Activated naive CD4-positive, alpha-beta T cell treated with anti-CD3 and anti-CD28 coated beads, Interleukin-2, amount 10 ng/mL, durations not matched to agents 7 days and 5 days (primary cell): ENCODE results near the gene GRIP2.

Experiments
- CTCF ChIA-PET: fragments of 350-600 bp; sonication (Branson Sonifier 250); formaldehyde crosslinking; loops from one replicate; lab custom pipeline; 2021; ENCODE audit warnings: antibody characterized with exemption; lab: Charles Lee
- DNase-seq: peaks from one replicate; pipeline ENCODE4 v3.0.0-alpha.2; 2020
- H3K27ac Mint-ChIP-seq: one replicate; pipeline ENCODE4 v1.8.0; 2021; ENCODE audit warnings: mild to moderate bottlenecking, moderate library complexity, mixed read lengths
- H3K27me3 Mint-ChIP-seq: one replicate; pipeline ENCODE4 v1.8.0; 2021; ENCODE audit warnings: mild to moderate bottlenecking, mixed read lengths
- H3K36me3 Mint-ChIP-seq: one replicate; pipeline ENCODE4 v1.8.0; 2021; ENCODE audit warnings: mixed read lengths
- H3K4me1 Mint-ChIP-seq: one replicate; pipeline ENCODE4 v1.8.0; 2021; ENCODE audit warnings: mixed read lengths
- H3K4me3 Mint-ChIP-seq: one replicate; pipeline ENCODE4 v1.8.0; 2021; ENCODE audit warnings: mild to moderate bottlenecking, moderate library complexity, mixed read lengths
- H3K9me3 Mint-ChIP-seq: one replicate; pipeline ENCODE4 v1.8.0; 2021; ENCODE audit warnings: mixed read lengths

The GRIP2 gene

DNA sequence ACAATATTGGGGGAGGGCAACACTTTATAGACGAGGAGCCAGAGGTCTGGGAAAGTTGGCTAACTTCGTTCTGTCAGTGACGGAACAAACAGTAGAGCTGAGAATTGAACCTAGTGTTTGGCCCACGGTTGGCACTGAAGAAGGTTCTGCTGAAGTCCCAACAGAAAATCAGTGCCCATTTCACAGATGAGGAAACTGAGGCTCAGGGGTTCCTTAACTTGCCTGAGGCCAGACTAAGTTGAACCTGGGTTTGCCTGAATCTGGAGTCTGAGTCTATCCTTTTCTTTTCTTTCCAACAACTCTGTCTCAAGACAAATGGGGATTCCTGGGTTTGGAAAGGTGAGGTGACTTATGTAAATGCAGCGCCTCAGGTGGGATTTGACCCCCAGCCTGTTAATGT lies 82.7 kb downstream of the GRIP2 start:
- Mint-ChIP-seq H3K27ac (no peak overlapping the region), H3K36me3 (peaks cover 14% of the 10 kb centered on the region), H3K9me3 (no peaks in the 10 kb centered on the region), H3K4me1 (peaks cover 4% of the 10 kb centered on the region), H3K4me3 (no peak overlapping the region), H3K27me3 (no peaks in the 10 kb centered on the region)
- DNase-seq = no peak
- CTCF ChIA-PET = interaction anchor here (1.1 to 2.1 kb wide), 3 partner anchors 10 to 197 kb away, joined by 3 to 11 read pairs (median 8); no protein-coding TSS in a partner anchor

DNA sequence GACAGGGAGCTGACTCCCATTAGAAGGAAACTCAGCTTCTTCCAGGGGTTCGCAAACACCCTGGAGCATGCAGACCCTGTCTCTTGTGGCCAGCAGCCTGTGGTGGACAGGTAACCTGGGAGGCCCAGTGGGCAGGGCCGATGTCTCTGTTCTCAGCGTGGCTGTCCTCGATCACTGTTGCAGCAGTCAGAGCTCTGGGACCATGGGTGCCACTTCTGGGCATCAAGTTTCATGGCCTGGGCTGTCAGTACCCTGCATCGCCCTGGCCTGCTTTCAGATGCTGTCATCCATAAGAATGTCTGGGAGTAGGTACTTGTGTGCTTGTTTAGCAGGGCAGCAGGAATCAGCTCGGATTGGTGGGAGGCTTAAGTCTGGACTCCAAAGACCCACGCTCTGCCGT lies 83.3 kb downstream of the GRIP2 start:
- CTCF ChIA-PET = interaction anchor here (1.1 to 2.1 kb wide), 5 partner anchors 11 to 196 kb away, joined by 3 to 8 read pairs (median 3); no protein-coding TSS in a partner anchor
- Mint-ChIP-seq H3K9me3 (no peaks in the 10 kb centered on the region), H3K4me3 (no peak overlapping the region), H3K27me3 (no peaks in the 10 kb centered on the region), H3K4me1 (peaks cover 4% of the 10 kb centered on the region), H3K36me3 (peaks cover 12% of the 10 kb centered on the region), H3K27ac (no peak overlapping the region)
- no peak for DNase-seq

DNA sequence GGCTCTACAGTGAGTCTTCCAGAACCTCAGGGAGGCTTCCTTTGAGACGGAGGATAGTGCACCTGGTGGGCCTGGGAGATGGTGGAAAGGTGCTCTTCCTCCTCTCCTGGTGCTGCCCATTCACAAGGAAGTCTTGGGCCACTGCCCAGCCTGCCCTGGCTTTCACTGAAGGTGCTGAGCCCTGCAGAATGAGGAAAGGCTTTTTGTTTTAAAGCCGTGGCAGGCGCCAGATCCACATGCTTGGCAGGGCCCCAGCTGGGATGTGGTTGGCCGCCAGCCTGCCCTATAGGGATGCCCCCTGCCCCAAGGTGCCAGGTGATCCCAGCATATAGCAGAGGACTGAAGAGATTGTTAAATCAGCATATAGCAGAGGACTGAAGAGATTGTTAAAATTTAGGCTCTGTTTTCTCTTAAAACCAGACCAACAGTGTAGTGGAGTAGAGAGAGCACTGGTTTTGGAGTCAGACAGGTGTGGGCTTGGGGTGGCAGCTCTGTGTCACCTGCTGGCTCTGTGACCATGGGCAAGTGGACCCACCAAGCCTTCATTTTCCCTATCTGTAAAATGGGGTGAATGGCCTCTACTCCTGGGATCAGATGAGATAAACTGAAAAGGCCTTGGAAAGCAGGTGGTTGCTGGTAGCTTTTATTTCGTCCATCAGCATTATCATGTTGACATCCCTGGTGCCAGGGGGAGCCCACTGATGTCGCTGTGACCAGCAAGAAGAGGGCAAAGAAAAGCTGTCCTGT lies 84.4 kb downstream of the GRIP2 start:
- peaks cover 17% of the 10 kb centered on the region for H3K36me3 Mint-ChIP-seq
- peaks cover 2% of the 10 kb centered on the region for H3K4me1 Mint-ChIP-seq
- CTCF ChIA-PET = interaction anchor here (1.1 to 1.4 kb wide), 4 partner anchors 12 to 180 kb away, joined by 3 to 6 read pairs (median 3); no protein-coding TSS in a partner anchor
- no peaks in the 10 kb centered on the region for H3K9me3 Mint-ChIP-seq
- DNase-seq = no peak
- no peaks in the 10 kb centered on the region for H3K27me3 Mint-ChIP-seq
- no peak overlapping the region for H3K4me3 Mint-ChIP-seq
- no peak overlapping the region for H3K27ac Mint-ChIP-seq

DNA sequence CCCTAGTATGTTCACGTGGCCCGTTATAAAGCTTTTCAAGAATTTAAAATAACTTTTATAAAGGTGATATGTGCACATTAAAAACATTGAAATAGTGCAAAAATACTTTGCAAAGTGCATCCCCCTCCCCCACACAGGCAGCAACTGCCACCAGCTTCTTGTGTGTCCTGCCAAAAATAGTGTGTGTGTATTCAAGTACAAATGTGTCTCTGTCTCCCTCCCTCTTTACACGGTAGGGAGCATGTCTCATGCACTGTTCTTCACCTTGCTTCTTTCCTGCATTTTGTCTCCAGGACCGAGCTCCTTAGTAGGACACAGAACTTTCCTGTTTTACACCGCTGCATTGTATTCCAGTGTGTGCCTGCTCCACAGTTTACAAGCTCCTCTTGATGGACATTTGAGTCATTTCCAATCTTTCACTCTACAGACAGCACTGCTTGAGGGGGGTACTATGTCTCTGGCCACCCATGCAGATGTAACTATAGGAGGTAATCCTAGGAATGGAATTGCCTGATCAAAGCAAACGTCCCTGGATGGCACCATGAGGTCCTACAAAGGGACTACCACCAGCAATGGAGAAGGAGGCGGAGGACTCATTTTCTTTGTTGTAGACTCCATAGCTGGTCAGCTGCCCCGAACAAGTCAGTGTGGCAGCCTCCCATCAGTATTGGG lies 85.4 kb downstream of the GRIP2 start:
- Mint-ChIP-seq H3K27me3 (no peaks in the 10 kb centered on the region), H3K27ac (no peak overlapping the region), H3K36me3 (peaks cover 10% of the 10 kb centered on the region), H3K9me3 (no peaks in the 10 kb centered on the region), H3K4me1 (no peaks in the 10 kb centered on the region), H3K4me3 (no peak overlapping the region)
- CTCF ChIA-PET = interaction anchor here (0.6 to 2.0 kb wide), 3 partner anchors 8 to 22 kb away, joined by 3 to 6 read pairs (median 5); no protein-coding TSS in a partner anchor
- no peak for DNase-seq

DNA sequence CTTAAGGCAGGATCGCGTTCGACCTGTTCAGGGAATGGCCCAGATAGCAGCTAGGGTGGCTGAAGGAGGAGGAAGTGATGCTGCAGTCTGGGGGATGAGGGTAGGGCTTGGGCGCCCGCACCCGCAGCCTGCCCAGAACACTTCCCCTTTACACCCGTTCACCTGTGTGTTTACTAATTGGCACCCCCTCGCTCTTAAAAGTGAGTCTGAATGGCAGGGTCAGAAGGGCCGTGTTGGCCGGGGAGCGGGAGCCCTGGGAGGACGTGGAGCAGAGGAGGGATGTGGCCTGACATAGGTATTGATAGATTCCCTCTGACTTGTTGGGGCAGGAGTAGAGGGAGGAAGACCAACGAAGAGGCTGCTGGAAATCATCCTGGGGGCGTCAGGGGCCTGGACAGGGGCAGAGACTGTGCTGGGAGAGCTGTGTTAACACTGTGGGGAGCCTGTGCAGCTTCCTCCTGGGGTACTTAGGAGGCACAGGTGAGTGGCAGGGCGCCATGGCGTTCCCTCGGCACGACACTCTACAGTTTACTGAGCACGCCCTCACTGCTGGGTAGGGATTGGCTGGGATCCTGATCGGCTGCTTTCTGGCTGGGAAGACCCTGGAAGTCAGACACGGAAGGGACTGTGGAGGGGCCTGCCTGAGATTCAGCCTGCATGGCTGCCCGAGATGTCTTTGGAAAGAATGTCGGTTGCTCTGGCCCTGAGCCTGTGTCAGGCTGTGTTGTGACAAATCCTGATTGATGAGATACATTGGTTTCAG lies 86.1 kb downstream of the GRIP2 start:
- H3K4me1 Mint-ChIP-seq = no peaks in the 10 kb centered on the region
- H3K36me3 Mint-ChIP-seq = peaks cover 11% of the 10 kb centered on the region
- no peak for DNase-seq
- no peak overlapping the region for H3K4me3 Mint-ChIP-seq
- CTCF ChIA-PET = interaction anchor here (0.6 to 2.0 kb wide), 3 partner anchors 8 to 21 kb away, joined by 3 to 6 read pairs (median 5); no protein-coding TSS in a partner anchor
- no peaks in the 10 kb centered on the region for H3K27me3 Mint-ChIP-seq
- H3K27ac Mint-ChIP-seq = peak overlapping the region; percentile 26
- H3K9me3 Mint-ChIP-seq = no peaks in the 10 kb centered on the region

DNA sequence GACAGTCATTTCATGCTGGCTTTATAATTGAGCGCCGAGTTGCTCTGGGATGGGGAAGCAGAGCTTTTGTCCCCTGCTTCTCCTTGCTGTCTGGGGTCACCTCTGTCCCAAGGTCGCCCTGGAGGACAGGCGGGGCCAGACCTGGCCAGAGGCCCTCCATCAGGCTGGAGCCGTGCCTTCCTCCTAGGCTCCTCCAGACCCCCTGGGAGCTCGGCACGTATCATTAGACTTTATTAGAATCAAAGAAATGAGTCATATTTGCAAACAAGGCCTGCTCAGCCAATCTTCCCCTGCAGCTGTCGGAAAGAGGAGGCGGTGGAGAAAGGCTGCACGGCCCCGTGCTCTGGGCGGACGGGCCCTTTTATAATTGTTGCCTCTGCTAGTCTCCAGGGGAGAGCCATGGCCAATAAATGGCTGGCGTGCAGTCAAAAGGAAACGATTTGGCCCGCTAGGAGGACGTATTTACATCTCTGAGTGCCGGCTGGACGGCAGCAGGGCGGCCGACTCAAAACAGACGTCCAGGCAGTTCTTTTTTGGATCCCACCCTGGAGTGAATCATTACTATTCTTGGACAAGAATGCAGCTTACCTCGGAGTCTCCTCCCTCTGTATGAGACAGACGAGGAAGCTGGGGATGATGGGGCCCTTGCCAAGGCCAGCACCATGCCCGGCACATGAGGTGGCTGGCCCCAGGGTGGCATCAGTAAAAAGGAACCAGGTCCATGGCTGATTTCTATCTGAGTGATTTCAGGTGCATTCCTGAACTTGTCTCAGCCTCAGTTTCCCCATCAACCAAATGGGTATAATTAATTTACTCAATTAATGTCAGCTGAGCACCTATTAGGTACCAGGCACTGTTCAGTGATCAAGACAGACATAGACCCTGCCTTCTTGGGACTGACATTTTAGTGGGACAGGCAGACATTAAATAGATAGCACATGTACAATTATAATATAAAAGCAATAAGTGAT lies 87.1 kb downstream of the GRIP2 start:
- Mint-ChIP-seq H3K27ac (no peak overlapping the region), H3K9me3 (no peaks in the 10 kb centered on the region), H3K4me3 (no peak overlapping the region), H3K4me1 (no peaks in the 10 kb centered on the region), H3K36me3 (peaks cover 21% of the 10 kb centered on the region), H3K27me3 (no peaks in the 10 kb centered on the region)
- CTCF ChIA-PET = interaction anchor here (1.2 to 3.0 kb wide), 3 partner anchors 9 to 42 kb away, joined by 4 to 8 read pairs (median 5); no protein-coding TSS in a partner anchor
- DNase-seq = no peak

DNA sequence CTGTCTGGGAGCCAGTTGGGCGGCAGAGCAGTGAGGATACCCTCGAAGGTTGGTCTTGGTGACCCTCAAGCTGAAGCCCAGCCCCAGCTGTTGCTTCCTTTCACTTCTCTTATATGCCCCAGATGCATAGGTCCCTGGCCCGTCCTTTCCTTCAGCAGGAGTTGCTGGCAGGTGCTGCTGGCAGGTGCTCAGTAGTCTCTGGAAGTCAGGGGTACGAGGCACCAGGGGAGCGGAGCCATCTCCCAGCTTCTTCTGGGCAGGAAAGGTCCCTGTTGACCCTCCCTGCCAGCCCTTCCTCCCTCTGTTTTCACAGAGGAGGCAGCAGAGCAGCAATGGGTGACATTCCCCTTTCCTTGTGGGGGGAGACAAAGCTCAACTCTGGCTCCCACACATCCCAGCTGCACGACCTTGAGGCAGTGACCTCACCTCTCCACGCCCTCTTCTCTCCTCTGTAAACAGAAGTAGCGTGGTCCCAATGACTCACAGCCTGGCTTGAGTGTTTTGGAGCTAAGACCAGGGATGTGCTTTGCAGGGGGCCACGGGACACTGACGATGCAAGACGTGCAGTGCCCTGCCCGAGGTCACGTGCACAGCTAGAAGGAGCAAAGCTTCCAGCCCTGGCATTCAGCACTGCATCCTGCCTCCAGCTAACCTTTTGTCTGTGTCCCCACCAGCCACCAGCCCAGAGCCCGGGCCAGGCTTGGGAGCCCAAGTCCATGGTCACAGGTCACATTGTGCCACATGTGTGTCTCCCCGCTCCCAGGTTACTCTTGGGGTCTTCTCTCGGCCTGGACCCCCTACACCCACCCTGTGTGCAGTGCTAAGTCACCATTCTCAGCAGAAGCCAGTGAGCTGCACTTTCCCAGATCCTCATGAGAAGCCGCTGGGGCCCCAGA lies 88.0 kb downstream of the GRIP2 start:
- no peaks in the 10 kb centered on the region for H3K9me3 Mint-ChIP-seq
- CTCF ChIA-PET = interaction anchor here (1.2 to 3.0 kb wide), 3 partner anchors 10 to 41 kb away, joined by 3 to 8 read pairs (median 4); no protein-coding TSS in a partner anchor
- no peaks in the 10 kb centered on the region for H3K4me1 Mint-ChIP-seq

DNA sequence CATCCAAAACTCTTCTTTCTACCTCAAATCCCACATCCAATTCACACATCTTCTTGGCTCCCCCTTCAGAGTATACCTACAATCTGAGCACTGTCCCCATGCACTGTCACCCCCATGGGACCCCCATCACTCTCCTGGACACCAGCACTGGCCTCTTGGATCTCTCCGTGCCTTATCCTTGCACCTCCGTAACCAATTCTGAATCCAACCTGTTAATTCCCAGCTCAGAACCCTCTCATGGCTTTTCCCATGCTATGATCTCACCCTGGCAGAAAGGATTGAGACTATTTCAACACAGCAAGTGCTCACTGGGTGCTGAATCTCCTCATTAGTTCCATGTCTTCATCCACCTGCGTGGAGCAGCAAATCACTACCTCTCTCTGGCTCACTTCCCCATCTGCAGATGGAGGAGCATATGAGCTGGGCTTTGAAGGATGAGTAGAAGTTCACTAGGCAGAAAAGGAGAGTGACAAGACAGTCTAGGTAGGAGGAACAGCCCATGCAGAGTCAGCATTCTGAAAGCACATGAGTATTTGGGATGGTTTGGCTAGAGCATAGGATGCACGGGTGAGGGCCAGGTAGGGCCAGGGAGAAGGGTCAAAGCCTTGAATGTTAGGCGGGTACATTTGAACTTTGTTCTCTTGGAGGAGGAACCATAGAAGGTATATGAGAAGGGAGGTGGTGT lies 89.1 kb downstream of the GRIP2 start:
- H3K9me3 Mint-ChIP-seq = no peaks in the 10 kb centered on the region
- no peak overlapping the region for H3K4me3 Mint-ChIP-seq
- peak overlapping the region; percentile 4 for H3K27ac Mint-ChIP-seq
- no peak for DNase-seq
- CTCF ChIA-PET = interaction anchor here (1.5 to 3.0 kb wide), 3 partner anchors 8 to 17 kb away, joined by 3 to 8 read pairs (median 4); no protein-coding TSS in a partner anchor
- H3K4me1 Mint-ChIP-seq = no peaks in the 10 kb centered on the region
- peaks cover 38% of the 10 kb centered on the region for H3K36me3 Mint-ChIP-seq
- no peaks in the 10 kb centered on the region for H3K27me3 Mint-ChIP-seq

More for the DNA sequence above, 88.0 kb downstream of the GRIP2 start:
- H3K27ac Mint-ChIP-seq = no peak overlapping the region
- H3K27me3 Mint-ChIP-seq = no peaks in the 10 kb centered on the region
- H3K36me3 Mint-ChIP-seq = peaks cover 31% of the 10 kb centered on the region
- no peak for DNase-seq
- H3K4me3 Mint-ChIP-seq = no peak overlapping the region

DNA sequence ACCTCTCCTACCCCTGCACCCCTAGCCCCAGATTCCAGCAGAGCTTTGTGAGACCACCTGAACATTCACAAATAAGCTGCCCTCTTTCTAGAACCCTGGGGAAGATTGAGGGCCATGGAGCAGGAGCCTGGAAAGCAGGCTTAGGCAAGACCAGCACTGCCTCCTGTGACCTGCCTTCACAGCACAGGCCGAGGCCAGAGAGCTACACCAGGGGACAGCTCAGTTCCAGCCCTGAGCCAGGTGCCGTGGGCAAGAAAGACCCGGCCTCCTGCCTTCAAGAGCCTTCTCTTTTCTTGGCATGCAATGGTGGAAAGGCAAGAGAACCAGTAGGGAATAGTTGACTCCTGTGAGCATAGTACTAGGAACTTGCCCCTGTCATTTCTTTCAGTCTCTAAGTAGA lies 89.6 kb downstream of the GRIP2 start:
- no peak overlapping the region for H3K27ac Mint-ChIP-seq
- H3K4me1 Mint-ChIP-seq = no peaks in the 10 kb centered on the region
- H3K27me3 Mint-ChIP-seq = no peaks in the 10 kb centered on the region
- no peak for DNase-seq
- no peak overlapping the region for H3K4me3 Mint-ChIP-seq
- H3K9me3 Mint-ChIP-seq = no peaks in the 10 kb centered on the region
- H3K36me3 Mint-ChIP-seq = peaks cover 44% of the 10 kb centered on the region
- CTCF ChIA-PET = interaction anchor here (1.6 to 3.0 kb wide), 2 partner anchors 8 to 17 kb away, joined by 4 to 8 read pairs; no protein-coding TSS in a partner anchor

DNA sequence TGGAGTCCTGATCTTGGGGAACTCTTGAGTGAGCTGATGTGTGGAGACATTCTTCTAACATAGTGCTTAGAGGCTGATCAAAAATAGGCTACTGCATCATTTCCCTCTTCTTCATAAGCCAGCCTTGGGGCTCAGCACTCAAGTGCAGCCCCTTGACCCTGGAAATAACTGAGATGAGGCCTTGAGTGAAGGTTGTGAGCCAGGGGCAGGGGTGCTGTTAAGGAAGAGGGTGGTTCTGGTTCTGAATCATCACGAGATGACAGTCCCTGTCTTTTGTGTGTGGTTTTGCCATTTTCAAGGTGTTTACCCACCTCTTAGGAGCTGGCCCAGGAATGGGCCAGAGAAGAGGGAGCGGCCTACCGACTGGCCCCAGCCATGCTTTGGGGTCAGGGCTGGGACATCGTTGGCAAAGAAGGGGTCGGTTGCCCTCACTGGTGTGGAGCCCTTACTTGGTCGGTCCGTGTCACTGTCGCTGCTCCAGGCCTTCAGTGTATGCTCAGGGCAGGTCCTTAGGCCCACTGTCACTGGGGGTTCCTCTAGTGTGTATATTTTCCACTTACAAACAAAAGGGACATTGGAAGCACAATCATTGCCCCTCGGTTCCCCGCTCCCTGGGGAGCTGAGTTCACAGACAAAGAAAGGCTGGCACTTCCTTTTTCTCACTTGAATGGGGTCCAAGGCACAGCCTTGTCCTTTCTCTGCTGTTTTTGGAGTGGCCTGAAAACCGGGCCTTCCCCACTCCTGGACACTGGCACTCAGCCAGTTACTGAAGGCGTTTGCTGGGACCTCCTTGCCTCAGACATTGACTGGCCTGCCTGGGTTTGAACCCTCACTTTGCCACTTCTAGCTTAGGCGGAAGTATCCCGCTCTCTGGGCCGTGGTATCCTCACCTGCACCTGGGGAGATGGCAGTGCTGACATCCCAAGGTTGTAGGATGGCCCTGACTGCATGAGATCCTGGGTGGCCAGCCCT lies 91.1 kb downstream of the GRIP2 start:
- no peak for DNase-seq
- Mint-ChIP-seq H3K9me3 (no peaks in the 10 kb centered on the region), H3K27me3 (no peaks in the 10 kb centered on the region), H3K4me3 (no peak overlapping the region), H3K4me1 (no peaks in the 10 kb centered on the region), H3K27ac (no peak overlapping the region), H3K36me3 (peaks cover 52% of the 10 kb centered on the region)
- CTCF ChIA-PET = no interaction called here

DNA sequence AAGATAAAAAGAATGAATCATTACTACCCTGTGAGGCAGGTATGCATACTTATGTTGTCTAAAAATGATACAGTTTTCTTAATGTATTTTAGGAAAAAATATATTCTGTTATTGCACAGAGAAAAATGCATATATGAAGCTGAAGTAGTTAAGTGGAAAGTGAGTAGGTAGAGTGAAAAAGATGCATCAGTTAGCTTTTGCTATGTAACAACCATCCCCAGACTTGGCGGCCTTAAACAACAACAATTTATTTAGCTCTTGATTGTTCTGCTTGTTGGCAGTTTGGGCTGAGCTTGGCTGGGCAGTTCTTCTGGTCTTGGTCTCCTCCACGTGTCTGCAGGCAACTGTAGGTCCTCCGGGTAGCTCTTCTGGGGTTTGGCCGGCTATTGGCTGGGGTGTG lies 92.1 kb downstream of the GRIP2 start:
- Mint-ChIP-seq H3K36me3 (peaks cover 51% of the 10 kb centered on the region), H3K4me3 (no peak overlapping the region), H3K4me1 (no peaks in the 10 kb centered on the region), H3K9me3 (no peaks in the 10 kb centered on the region), H3K27me3 (no peaks in the 10 kb centered on the region), H3K27ac (peak overlapping the region; percentile 50)
- CTCF ChIA-PET = no interaction called here
- DNase-seq = no peak
